PC-9 (cell line): ENCODE results near the gene IL13.

Experiments used
- CTCF ChIP-seq: fragments of 200-600 bp; sonication (generic); conservative IDR thresholded peaks from 2 replicates; pipeline ENCODE4 v1.6.1; 2017; ENCODE audit warnings: mixed run types, antibody characterized with exemption, mild to moderate bottlenecking, moderate library complexity
- EZH2 ChIP-seq: fragments of 200-600 bp; sonication (generic); IDR thresholded peaks from 2 replicates; pipeline ENCODE4 v1.8.0; 2017; ENCODE audit warnings: antibody characterized with exemption, low read depth

- TF ChIP-seq CTCF (no peak), EZH2 (no peak)
Observed at GRCh38 chr5:132679166-132679565, 21.2 kb downstream of the IL13 start.
